Measurements from ENCODE around the gene PDCD1LG2. TPM values are rescaled to one million over a fixed set of nuclear protein-coding genes. Genes with fewer than 3 reads are reported as not detected.

Gene PDCD1LG2
- total RNA-seq, 1 experiment from 2014 or later: not detected

GRCh38 chr9:5574097-5574496 lies 63.8 kb downstream of the PDCD1LG2 start:
- Mint-ChIP-seq H3K4me1 (peaks cover 4 to 7% of the 10 kb centered on the region in 2 experiments; a peak in 3 of 4 replicates), H3K4me3 (no peak overlapping the region), H3K27ac (no peak overlapping the region), H3K27me3 (ENCODE audit: low read depth) (no peaks in the 10 kb centered on the region; the same call in none of the 2 replicates), H3K9me3 (peaks cover 0 to 2% of the 10 kb centered on the region in 2 experiments; a peak in 1 of 5 replicates), H3K36me3 (ENCODE audit: insufficient read depth in 1 of 3, low read depth in 3 of 3) (no peaks in the 10 kb centered on the region)
- no peak overlapping the region for H3T11ph ChIP-seq (ENCODE audit: low read length)
- H3K23me2 ChIP-seq (ENCODE audit: insufficient read length, low read depth, low read length, poor library complexity, severe bottlenecking): no peaks in the 10 kb centered on the region
- no peak overlapping the region for H3K23ac ChIP-seq (ENCODE audit: insufficient read length, low read depth, low read length)
- no peak overlapping the region for H2BK5ac ChIP-seq (ENCODE audit: insufficient read length, low read length)
- no peaks in the 10 kb centered on the region for H3K79me1 ChIP-seq (ENCODE audit: insufficient read depth, low read depth, low read length, poor library complexity, severe bottlenecking)
- H3K9ac ChIP-seq (ENCODE audit: extremely low read depth, insufficient read length, low read length): no peak overlapping the region
- H2BK12ac ChIP-seq (ENCODE audit: insufficient read length, low read depth, low read length): no peak overlapping the region
- H2BK15ac ChIP-seq (ENCODE audit: low read depth, low read length): no peak overlapping the region
- H3K9me3 ChIP-seq (ENCODE audit: control insufficient read depth, low read depth, low read length): no peaks in the 10 kb centered on the region
- H3K4me1 ChIP-seq (ENCODE audit: insufficient read depth, low read length): no peaks in the 10 kb centered on the region
- no peak overlapping the region for H2AK5ac ChIP-seq (ENCODE audit: insufficient read length, low read length)
- H2BK120ac ChIP-seq (ENCODE audit: low read depth, low read length, poor library complexity, severe bottlenecking): no peak overlapping the region
- H3K18ac ChIP-seq (ENCODE audit: insufficient read length, low read depth, low read length): no peak overlapping the region
- no peak overlapping the region for H3K4me2 ChIP-seq (ENCODE audit: insufficient read depth, insufficient read length, low read length)
- no peak overlapping the region for H3K4ac ChIP-seq (ENCODE audit: low read depth, low read length)
- H3K27ac ChIP-seq (ENCODE audit: insufficient read length, low read depth, low read length): no peak overlapping the region
- H2BK20ac ChIP-seq (ENCODE audit: low read depth, low read length, poor library complexity, severe bottlenecking): no peak overlapping the region
- no peak overlapping the region for H2AFZ ChIP-seq (ENCODE audit: low read length)
- H4K8ac ChIP-seq (replicated peaks; ENCODE audit: insufficient read length, low read depth, low read length): no peak overlapping the region
- no peak overlapping the region for H4K91ac ChIP-seq (ENCODE audit: insufficient read length, low read depth, low read length)
- no peaks in the 10 kb centered on the region for H3K27me3 ChIP-seq (ENCODE audit: insufficient read depth, low read length)
- H4K20me1 ChIP-seq (ENCODE audit: control insufficient read depth, insufficient read depth, insufficient read length): no peaks in the 10 kb centered on the region
- H3K79me2 ChIP-seq (ENCODE audit: insufficient read depth, low read length): no peaks in the 10 kb centered on the region
- H3K14ac ChIP-seq (ENCODE audit: insufficient read depth, low read length): no peak overlapping the region
- no peak for TF ChIP-seq CTCF (conservative IDR thresholded peaks at IDR 0.05)
- H4K5ac ChIP-seq (ENCODE audit: insufficient read length, low read depth, low read length): no peak overlapping the region
- no CpG with 5 or more reads among the region's 6 CpGs for WGBS (ENCODE audit: extremely low coverage, insufficient read length, low lambda C conversion rate)
- H3K56ac ChIP-seq (ENCODE audit: insufficient read length, low read depth, low read length): no peak overlapping the region
- DNase-seq: no peak
